ENCODE data around the gene COX19. TPM values are rescaled to one million over a fixed set of nuclear protein-coding genes. Genes with fewer than 3 reads are reported as not detected.

Gene COX19
- total RNA-seq, 1 donor from 2014 or later = 22.4 TPM

DNA sequence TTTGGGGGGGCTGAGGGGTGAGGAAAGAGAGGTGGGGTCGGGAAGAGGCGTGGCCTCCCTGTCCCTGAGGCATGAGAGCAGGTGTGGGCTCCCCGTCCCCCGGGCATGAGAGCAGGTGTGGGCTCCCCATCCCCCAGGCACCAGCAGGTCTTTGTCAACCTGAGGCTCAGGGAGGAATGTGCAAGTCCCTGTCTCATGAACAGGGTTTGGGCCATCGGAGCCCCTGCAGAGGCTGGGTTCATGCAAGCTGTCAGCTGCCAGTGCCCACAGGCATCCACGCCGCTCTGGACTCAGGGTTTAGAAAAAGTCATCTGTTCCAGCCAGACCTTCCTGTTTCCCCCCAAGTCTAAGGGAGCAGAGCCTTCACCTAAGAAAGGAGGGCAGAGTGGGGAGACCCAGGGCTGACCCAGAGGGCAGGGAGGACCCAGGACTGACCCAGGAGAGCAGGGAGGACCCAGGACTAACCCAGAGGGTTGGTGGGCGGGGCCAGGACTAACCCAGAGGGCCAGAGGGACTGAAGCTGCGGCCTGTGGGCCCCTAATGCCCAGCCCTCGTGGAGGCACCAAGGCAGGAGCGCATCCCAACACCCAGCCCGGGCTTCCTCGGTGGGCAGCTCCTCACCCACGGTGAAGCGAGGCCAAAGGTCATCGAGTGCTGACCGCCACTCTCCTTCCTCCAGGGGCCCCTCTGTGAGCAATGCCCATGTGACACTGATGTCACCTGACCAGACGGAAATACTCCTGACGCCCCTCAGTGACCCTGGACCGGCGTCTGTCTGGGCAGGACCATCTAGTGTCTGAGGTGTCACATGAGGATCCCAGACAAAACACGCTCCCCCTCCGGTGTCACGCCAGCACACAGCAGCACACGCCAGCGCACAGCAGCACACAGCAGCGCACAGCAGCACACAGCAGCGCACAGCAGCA, 40.1 kb upstream of the COX19 start:
- H3K4me3 Mint-ChIP-seq = no peak overlapping the region
- intact Hi-C loops (cut with micrococcal nuclease) = no loop called here
- peaks cover 5% of the 10 kb centered on the region for H3K9me3 Mint-ChIP-seq
- no peaks in the 10 kb centered on the region for H3K27me3 Mint-ChIP-seq
- H3K4me1 Mint-ChIP-seq = peaks cover 12% of the 10 kb centered on the region
- peaks cover 7% of the 10 kb centered on the region for H3K36me3 Mint-ChIP-seq (ENCODE audit: low read depth)
- H3K27ac Mint-ChIP-seq = no peak overlapping the region
- DNase-seq = no peak

DNA sequence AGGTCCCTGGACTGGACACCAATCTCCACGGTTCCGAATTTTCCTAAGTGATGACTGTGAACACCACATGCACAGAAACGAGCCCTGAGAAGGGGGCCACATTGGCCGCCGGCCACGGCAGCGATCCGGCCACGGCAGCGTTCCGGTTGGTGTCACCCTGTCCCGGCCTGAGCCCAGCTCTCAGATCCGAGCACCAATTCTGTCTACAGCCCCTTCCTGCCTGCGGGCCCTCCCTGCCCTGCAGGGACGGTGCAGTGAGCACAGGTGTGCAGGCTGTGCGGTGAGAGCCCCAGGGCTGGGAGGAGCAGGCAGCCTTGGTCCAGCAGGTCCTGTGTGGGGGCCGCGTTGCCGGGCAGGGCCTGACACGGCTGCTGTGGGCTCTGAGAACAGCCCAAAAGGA, 39.3 kb upstream of the COX19 start:
- intact Hi-C loops (cut with micrococcal nuclease) = loop anchor here (5.0 kb wide), 1 partner anchor 53 kb away; no protein-coding TSS in a partner anchor
- Mint-ChIP-seq H3K4me1 (peaks cover 12% of the 10 kb centered on the region), H3K4me3 (no peak overlapping the region), H3K9me3 (peaks cover 5% of the 10 kb centered on the region), H3K36me3 (ENCODE audit: low read depth) (peaks cover 8% of the 10 kb centered on the region), H3K27me3 (no peaks in the 10 kb centered on the region), H3K27ac (no peak overlapping the region)
- no peak for DNase-seq

DNA sequence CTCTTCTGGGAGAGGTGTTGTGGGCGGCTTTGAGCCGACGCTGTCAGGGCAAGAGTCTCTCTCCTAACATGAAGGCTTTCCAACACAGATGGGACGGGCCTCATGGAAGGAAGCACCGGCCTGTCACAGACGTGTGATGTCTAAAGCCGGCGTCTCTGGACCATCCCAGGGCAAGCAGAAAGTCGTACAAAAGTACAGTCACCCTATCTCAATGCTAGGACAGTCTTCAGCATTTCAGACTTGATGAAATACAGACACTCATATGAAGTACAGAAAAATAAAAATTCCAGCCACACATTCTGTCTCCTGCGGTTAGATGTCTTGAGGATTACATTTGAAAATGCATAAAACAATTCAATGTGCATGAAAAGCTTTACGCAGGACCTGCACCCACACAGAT, 38.2 kb upstream of the COX19 start:
- no peak overlapping the region for H3K4me3 Mint-ChIP-seq
- peaks cover 5% of the 10 kb centered on the region for H3K9me3 Mint-ChIP-seq
- peaks cover 12% of the 10 kb centered on the region for H3K4me1 Mint-ChIP-seq
- H3K27ac Mint-ChIP-seq = no peak overlapping the region
- H3K27me3 Mint-ChIP-seq = no peaks in the 10 kb centered on the region
- DNase-seq = no peak
- peaks cover 10% of the 10 kb centered on the region for H3K36me3 Mint-ChIP-seq (ENCODE audit: low read depth)
- intact Hi-C loops (cut with micrococcal nuclease) = loop anchor here (5.0 kb wide), 1 partner anchor 54 kb away; no protein-coding TSS in a partner anchor

DNA sequence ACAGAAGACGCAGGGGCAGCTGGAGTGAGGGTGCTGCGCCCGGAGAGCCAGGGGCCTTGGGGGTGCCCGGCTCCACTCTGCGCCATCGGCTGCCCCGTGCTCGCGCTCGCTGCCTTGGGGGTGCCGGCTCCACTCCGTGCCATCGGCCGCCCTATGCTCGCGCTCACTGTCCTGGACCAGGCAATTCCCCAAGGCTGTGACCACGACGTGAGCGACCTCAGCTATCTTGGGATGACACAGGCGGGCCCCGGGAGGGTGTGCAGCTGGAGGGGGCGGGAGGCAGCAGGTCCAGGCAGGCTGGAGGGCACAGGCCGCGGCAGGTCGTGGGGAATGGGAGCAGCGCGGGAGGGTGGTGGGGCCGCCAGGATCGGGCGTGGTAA, 37.4 kb upstream of the COX19 start:
- intact Hi-C loops (cut with micrococcal nuclease) = loop anchor here (5.0 kb wide), 1 partner anchor 55 kb away; no protein-coding TSS in a partner anchor
- no peak for DNase-seq
- H3K4me3 Mint-ChIP-seq = no peak overlapping the region
- H3K27me3 Mint-ChIP-seq = no peaks in the 10 kb centered on the region
- no peak overlapping the region for H3K27ac Mint-ChIP-seq
- H3K36me3 Mint-ChIP-seq (ENCODE audit: low read depth) = peaks cover 8% of the 10 kb centered on the region
- peaks cover 6% of the 10 kb centered on the region for H3K4me1 Mint-ChIP-seq
- peaks cover 5% of the 10 kb centered on the region for H3K9me3 Mint-ChIP-seq

- H3K27me3 Mint-ChIP-seq = no peaks in the 10 kb centered on the region
- H3K9me3 Mint-ChIP-seq = peaks cover 5% of the 10 kb centered on the region
- no peak for DNase-seq
- no peak overlapping the region for H3K27ac Mint-ChIP-seq
- H3K4me1 Mint-ChIP-seq = peaks cover 6% of the 10 kb centered on the region
- intact Hi-C loops (cut with micrococcal nuclease) = loop anchor here (5.0 kb wide), 1 partner anchor 55 kb away; no protein-coding TSS in a partner anchor
- H3K4me3 Mint-ChIP-seq = no peak overlapping the region
- peaks cover 8% of the 10 kb centered on the region for H3K36me3 Mint-ChIP-seq (ENCODE audit: low read depth)
These were observed 36.8 kb upstream of the COX19 start for GRCh38 chr7:1012004-1012715.

DNA sequence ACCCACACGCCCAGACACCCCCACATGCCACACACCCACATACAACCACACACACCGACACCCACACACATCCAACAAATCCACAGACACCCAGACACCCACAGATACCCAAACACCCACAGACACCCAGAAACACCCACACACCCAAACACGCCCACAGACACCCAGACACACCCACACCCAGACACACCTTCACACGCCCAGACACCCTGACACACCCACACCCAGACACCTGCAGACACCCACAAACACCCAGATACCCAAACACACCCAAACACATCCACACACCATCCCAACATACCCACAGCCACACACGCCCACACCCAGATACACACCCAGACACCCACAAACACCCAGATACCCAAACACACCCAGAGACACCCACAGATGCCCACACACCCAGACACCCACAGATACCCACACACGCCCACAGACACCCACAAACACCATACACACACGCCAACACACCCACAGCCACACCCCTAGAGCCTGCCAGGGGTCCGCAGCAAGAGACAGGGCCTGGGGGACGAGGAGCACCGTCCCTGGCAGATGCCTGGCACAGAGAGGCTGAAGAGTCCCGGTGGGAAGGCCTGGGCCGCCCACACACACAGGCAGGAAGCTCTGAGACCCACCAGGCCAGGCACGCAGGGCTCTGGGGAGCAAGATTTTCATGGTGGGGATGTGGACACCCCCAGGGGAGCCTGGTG, 36.1 kb upstream of the COX19 start:
- H3K4me3 Mint-ChIP-seq = peak overlapping the region; percentile 30
- H3K36me3 Mint-ChIP-seq (ENCODE audit: low read depth) = peaks cover 8% of the 10 kb centered on the region
- H3K4me1 Mint-ChIP-seq = peaks cover 6% of the 10 kb centered on the region
- intact Hi-C loops (cut with micrococcal nuclease) = loop anchor here (5.0 kb wide), 1 partner anchor 56 kb away; no protein-coding TSS in a partner anchor
- H3K27ac Mint-ChIP-seq = peak overlapping the region; percentile 87
- no peaks in the 10 kb centered on the region for H3K27me3 Mint-ChIP-seq
- H3K9me3 Mint-ChIP-seq = peaks cover 5% of the 10 kb centered on the region
- no peak for DNase-seq

- H3K9me3 Mint-ChIP-seq = peaks cover 5% of the 10 kb centered on the region
- peaks cover 6% of the 10 kb centered on the region for H3K4me1 Mint-ChIP-seq
- intact Hi-C loops (cut with micrococcal nuclease) = loop anchor here (5.0 kb wide), 1 partner anchor 57 kb away; no protein-coding TSS in a partner anchor
These were observed 34.9 kb upstream of the COX19 start for GRCh38 chr7:1010226-1010625.

GRCh38 chr7:1009747-1010146, 34.4 kb upstream of the COX19 start:
- Mint-ChIP-seq H3K4me3 (no peak overlapping the region), H3K9me3 (peaks cover 5% of the 10 kb centered on the region), H3K27ac (no peak overlapping the region), H3K4me1 (peaks cover 6% of the 10 kb centered on the region), H3K36me3 (ENCODE audit: low read depth) (peaks cover 8% of the 10 kb centered on the region), H3K27me3 (no peaks in the 10 kb centered on the region)
- no peak for DNase-seq
- intact Hi-C loops (cut with micrococcal nuclease) = loop anchor here (5.0 kb wide), 1 partner anchor 58 kb away; no protein-coding TSS in a partner anchor

More at GRCh38 chr7:1010226-1010625, 34.9 kb upstream of the COX19 start:
- H3K27ac Mint-ChIP-seq = no peak overlapping the region
- no peak overlapping the region for H3K4me3 Mint-ChIP-seq
- H3K27me3 Mint-ChIP-seq = no peaks in the 10 kb centered on the region
- no peak for DNase-seq
- peaks cover 8% of the 10 kb centered on the region for H3K36me3 Mint-ChIP-seq (ENCODE audit: low read depth)

DNA sequence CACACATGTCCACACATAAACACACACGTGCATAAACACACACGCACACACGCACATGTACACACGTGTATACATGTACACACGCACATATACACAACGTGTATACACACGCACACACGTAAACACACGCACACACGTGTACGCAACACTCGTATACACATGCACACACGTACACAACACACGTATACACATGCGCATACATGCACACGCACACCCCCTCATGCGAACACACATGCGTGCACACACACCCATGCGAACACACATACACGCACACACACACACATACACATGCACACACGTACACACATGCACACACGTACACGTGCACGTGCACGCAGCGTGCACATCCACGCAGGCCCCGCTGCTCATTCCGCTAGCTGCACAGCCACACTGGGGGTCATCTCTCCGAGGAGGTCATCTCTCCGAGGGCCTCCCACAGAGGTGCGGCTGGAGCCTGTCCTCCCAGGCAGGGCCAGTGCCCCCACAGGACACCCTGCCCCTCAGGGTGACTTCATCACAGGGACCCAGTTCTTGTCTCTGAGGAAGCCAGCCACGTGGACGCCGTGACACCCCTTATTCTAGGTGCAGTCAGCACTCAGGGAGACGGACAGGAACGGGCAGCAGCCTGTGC, 33.5 kb upstream of the COX19 start:
- Mint-ChIP-seq H3K36me3 (ENCODE audit: low read depth) (peaks cover 8% of the 10 kb centered on the region), H3K27ac (no peak overlapping the region), H3K4me3 (no peak overlapping the region), H3K4me1 (peaks cover 6% of the 10 kb centered on the region), H3K27me3 (no peaks in the 10 kb centered on the region), H3K9me3 (peaks cover 5% of the 10 kb centered on the region)
- DNase-seq = no peak
- intact Hi-C loops (cut with micrococcal nuclease) = no loop called here

- peaks cover 5% of the 10 kb centered on the region for H3K9me3 Mint-ChIP-seq
- intact Hi-C loops (cut with micrococcal nuclease) = no loop called here
- H3K27ac Mint-ChIP-seq = no peak overlapping the region
- no peak overlapping the region for H3K4me3 Mint-ChIP-seq
- no peaks in the 10 kb centered on the region for H3K27me3 Mint-ChIP-seq
- H3K36me3 Mint-ChIP-seq (ENCODE audit: low read depth) = peaks cover 8% of the 10 kb centered on the region
- no peak for DNase-seq
- H3K4me1 Mint-ChIP-seq = peaks cover 6% of the 10 kb centered on the region
These were observed 32.6 kb upstream of the COX19 start for GRCh38 chr7:1007901-1008300.

GRCh38 chr7:1005303-1005702, 30.0 kb upstream of the COX19 start:
- intact Hi-C loops (cut with micrococcal nuclease) = no loop called here
- Mint-ChIP-seq H3K27ac (no peak overlapping the region), H3K36me3 (ENCODE audit: low read depth) (peaks cover 7% of the 10 kb centered on the region), H3K4me1 (no peaks in the 10 kb centered on the region), H3K27me3 (no peaks in the 10 kb centered on the region), H3K4me3 (no peak overlapping the region), H3K9me3 (no peaks in the 10 kb centered on the region)
- no peak for DNase-seq

DNA sequence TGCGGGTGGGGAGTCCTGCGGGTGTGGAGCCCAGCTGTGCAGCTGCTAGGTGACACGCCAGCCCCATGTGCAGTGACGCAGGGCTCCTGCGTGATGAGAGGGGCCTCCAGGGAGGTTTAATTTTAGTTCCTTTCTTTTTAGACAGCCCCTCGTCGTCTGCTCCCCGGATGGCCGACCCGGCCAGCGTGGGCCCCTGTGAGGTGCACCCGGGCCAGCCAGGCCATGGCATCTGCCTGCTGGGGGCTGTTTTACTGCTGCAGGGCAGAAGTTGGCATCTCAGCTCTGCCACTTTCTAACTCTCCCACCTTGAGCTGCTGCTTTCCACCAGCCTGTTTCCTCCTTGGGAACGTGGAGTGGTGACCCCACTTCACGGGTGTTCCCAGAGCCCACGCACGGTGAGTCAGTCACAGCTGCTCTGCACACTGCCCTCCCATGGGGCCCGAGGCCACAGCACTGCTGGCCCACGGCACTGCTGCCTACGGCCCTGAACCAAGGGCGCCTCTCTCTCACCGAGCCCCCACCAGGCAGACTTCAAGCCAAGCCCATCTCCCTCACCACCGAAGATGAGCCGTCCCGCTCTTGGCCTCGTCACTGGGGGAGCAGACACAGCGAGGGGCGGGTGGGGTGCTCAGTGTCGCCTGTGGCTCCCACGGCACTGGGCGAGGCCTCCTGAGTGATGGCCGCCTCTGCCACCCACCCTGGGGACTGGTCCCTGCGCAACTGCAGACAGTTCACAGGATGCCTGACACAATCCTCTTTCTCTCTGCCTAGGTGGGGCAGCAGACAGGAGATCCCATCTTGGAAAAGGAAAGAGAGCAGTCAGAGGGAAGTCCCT, 28.9 kb upstream of the COX19 start:
- Mint-ChIP-seq H3K4me3 (no peak overlapping the region), H3K36me3 (ENCODE audit: low read depth) (peaks cover 5% of the 10 kb centered on the region), H3K4me1 (no peaks in the 10 kb centered on the region), H3K27ac (no peak overlapping the region), H3K9me3 (no peaks in the 10 kb centered on the region), H3K27me3 (no peaks in the 10 kb centered on the region)
- intact Hi-C loops (cut with micrococcal nuclease) = no loop called here
- DNase-seq = no peak
